MG63 (cell line): ENCODE measurements around the gene FGF12. TPM values are rescaled to one million over a fixed set of nuclear protein-coding genes. Genes with fewer than 3 reads are reported as not detected.
A peak's percentile ranks its signal among the peaks of the same experiment; 100 is the strongest.
"Not testable (repeated sequence)": the region's sequence is repeated elsewhere in the genome, so short reads cannot be mapped to it uniquely, and the experiment has no call there.

ENCODE experiments used
- DNase-seq: peaks from one replicate; pipeline ENCODE4 v3.0.0-alpha.2; 2020
- H3K27me3 ChIP-seq: fragments of 250-450 bp; sonication (Bioruptor Pico); 2 replicates; pipeline ENCODE4 v1.5.1; 2020; ENCODE audit warnings: mild to moderate bottlenecking, moderate library complexity
- H3K36me3 ChIP-seq: fragments of 250-450 bp; sonication (Bioruptor Pico); 2 replicates; pipeline ENCODE4 v1.5.1; 2020; ENCODE audit warnings: mild to moderate bottlenecking, moderate library complexity
- H3K4me3 ChIP-seq: fragments of 250-450 bp; sonication (Bioruptor Pico); 2 replicates; pipeline ENCODE4 v1.5.1; 2020; ENCODE audit warnings: mild to moderate bottlenecking, moderate library complexity
- H3K9me3 ChIP-seq: fragments of 250-450 bp; sonication (Bioruptor Pico); 2 replicates; pipeline ENCODE4 v1.5.1; 2020; ENCODE audit warnings: mild to moderate bottlenecking, moderate library complexity
- total RNA-seq: library from RNA; depleted of rRNA; stranded (reverse); fragments of >200 nt; shearing (Covaris generic); gene quantifications from 2 replicates; pipeline ENCODE4 v1.2.3, GENCODE V29; 2014; ENCODE audit warnings: low replicate concordance

Gene FGF12
- total RNA-seq, 1 experiment from 2014 or later, result 0.03 TPM

DNA sequence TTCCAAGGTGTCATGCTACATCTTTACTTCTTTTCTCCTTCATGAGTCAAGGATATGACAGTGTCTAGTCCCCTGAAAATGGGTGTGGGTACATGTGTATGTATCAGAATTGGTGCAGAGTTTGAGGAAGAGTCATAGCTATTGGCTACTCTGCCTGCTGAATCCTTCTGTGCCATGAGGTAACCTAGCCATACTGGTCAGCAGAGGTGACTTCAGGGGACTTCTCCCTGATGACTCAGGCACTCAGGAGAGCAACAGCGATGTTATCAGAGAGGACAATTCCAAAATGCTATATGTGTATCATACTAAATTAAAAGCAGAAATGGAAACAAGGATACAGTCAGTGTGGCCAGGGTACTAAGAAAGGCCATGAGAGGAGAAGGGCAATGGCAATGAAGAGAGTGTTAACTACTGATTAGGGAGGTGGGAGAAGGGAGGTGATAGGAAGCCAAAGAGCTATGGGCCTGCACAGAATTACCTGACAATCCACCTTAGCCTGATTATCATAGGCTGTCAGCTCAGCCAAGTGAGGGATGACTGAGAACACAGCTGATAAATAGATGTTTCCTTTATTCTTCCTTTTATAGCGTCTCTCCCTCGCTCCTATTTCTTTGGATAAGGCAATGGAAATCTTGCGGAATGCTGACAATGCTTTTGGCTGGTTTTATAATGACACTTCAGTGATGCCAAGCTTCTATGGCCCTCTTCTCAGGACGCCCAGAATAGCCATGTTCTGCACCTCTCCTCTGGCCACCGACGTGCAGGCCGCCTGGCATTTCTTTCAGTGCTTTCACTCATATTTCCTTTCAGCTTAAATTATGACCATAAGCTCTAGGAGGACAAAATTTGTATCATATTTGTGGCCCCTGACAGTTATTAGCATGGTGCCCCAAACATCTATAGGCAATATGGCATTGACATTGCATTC, 90.6 kb downstream of the FGF12 start:
- Histone ChIP-seq H3K27me3 (peaks cover 14% of the 10 kb centered on the region), H3K36me3 (no peaks in the 10 kb centered on the region), H3K4me3 (no peak overlapping the region), H3K9me3 (no peaks in the 10 kb centered on the region)
- DNase-seq, result no peak

DNA sequence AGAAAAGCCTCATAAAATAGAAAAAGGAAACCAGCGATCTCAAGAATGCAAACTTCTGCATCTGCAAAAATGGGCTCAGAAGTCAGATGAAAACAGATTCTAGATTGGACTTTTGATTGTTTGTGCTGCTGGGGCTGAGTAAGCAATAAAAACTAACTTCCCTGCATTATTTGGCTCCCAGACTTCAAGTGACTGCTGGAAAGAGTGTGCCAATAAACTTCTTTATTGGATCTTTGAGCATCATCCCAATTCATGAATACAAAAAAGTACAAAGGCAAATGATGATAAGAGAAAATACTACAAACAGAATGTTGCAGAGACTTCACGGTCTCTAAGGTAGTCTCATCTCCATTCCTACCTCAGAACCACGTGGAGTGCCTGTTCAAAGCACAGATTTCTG, 97.9 kb downstream of the FGF12 start:
- Histone ChIP-seq H3K36me3 (no peaks in the 10 kb centered on the region), H3K27me3 (peaks cover 6% of the 10 kb centered on the region; the same call in 1 of the 2 replicates), H3K9me3 (no peaks in the 10 kb centered on the region), H3K4me3 (no peak overlapping the region)
- DNase-seq, result no peak

DNA sequence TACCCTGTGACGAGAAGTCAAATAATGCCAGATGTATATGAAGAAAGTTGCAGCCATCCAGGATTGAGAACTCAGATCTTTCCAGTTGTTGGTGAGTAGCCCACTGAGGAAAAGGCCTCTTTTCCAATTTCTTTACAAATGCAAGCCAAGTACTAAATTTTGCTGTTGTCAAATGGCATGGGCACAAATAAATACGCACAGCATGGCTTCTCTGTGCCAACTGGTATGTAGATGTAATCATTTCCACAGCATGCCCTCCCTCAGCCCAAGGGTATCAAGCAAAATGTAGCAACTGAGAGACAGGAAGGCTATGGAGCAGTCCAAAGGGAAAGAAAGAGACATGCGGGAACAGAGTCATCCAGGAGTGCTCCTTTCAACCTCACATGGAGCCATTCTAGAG, 105.4 kb downstream of the FGF12 start:
- DNase-seq, result no peak
- no peak overlapping the region for H3K4me3 ChIP-seq

DNA sequence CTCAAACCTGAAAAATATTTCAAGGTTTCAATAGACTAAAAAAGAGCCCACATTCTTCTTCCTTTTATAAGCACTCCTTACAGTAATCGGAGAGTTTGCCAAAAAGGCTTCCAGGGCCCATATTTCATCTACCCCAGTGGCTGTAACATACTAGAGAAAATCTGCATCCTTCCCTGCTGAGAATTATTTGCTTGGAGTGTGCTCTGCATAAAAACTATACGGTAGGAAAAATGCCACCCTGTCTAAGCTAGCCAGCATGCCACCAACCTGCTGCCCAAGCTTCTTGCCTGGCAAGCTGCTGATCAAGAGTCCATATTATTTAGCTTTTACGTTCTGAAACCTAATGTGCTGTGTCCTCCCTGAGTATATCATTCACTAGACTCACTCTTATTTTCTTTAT, 107.1 kb downstream of the FGF12 start:
- no peak for DNase-seq
- Histone ChIP-seq H3K36me3 (no peaks in the 10 kb centered on the region), H3K27me3 (peaks cover 9% of the 10 kb centered on the region), H3K4me3 (no peak overlapping the region), H3K9me3 (no peaks in the 10 kb centered on the region)

More for the DNA sequence above, 105.4 kb downstream of the FGF12 start:
- Histone ChIP-seq H3K36me3 (no peaks in the 10 kb centered on the region), H3K9me3 (no peaks in the 10 kb centered on the region), H3K27me3 (peaks cover 2% of the 10 kb centered on the region; the same call in 1 of the 2 replicates)

DNA sequence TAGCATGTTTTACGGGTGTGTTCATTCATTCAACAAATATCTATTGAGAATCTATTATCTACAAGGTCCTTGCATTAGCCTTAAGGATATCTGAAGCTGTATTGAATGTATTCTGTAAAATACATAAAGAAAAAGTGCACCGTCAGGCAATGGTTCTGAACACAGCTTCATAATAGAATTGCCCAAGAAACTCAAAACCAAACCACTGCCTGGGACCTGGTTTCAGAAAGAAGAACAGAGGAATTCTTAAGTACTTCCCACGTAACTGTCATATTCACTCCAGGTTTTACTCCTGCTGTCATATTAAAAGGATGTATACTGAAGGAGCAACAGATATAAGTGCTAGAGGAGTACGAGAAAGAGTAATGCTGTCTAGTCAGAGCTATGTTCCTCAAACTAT, 115.9 kb downstream of the FGF12 start:
- Histone ChIP-seq H3K4me3 (no peak overlapping the region), H3K27me3 (peaks cover 30% of the 10 kb centered on the region), H3K36me3 (no peaks in the 10 kb centered on the region), H3K9me3 (no peaks in the 10 kb centered on the region)
- no peak for DNase-seq

DNA sequence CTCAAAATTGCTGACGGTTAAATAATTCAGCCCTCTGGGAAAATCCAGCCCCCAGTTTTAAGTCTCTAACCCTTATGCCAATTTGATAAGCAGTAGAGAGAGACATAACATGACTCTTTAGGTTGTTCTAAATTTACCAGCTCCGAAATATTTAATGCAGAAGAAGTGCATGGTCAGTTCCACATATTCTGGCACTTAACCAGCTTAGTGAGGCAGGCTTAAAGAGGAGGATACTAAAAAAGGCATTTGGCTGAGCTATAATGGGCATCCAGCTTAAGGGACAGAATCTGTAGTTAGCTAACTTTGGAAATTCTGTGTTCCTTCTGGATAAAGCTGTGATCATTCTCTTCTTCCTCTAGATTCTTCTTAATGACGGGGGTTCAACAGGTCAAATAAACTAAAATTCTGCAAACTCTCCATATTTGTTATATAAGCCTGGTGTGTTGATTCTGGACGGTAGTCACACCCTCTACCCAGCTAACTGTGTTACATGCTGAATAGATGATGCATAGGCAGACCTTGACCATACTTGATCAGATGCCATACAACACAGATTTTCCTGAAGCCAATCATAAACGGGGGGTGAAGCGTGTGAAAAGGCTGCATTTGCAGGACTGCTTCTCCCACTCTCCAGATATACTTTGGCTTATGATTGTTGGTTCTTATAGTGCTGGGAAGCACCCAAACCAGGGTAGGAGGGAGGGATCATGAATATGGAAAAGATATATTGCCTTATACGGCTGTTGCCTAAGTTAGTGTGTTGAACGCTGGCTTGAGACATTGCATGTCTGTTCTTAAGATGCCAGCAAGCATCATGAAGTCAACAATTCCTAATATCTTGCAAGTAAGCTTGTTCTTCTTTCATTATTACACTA, 118.4 kb downstream of the FGF12 start:
- Histone ChIP-seq H3K9me3 (no peaks in the 10 kb centered on the region), H3K27me3 (peaks cover 18% of the 10 kb centered on the region), H3K36me3 (no peaks in the 10 kb centered on the region), H3K4me3 (no peak overlapping the region)
- DNase-seq, result no peak

DNA sequence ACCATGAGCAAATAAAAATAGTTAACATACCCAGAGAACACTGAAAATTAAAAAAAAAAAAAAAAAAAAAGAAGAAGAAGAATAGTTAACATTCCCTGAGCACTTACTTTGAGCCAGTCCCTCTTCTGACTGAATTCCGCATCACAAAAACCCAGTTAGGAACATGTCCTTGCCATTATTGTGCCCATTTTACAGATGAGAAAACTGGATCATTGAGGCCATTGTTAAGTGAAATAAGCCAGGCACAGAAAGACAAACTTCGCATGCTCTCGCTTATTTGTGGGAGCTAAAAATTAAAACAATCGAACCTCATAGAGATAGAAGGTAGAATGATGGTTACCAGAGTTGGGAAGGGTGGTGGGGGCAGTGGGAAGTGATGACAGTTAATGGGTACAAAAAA, 119.5 kb downstream of the FGF12 start:
- no peaks in the 10 kb centered on the region for H3K9me3 ChIP-seq
- H3K27me3 ChIP-seq, result peaks cover 10% of the 10 kb centered on the region
- no peak for DNase-seq
- H3K4me3 ChIP-seq, result no peak overlapping the region
- no peaks in the 10 kb centered on the region for H3K36me3 ChIP-seq

DNA sequence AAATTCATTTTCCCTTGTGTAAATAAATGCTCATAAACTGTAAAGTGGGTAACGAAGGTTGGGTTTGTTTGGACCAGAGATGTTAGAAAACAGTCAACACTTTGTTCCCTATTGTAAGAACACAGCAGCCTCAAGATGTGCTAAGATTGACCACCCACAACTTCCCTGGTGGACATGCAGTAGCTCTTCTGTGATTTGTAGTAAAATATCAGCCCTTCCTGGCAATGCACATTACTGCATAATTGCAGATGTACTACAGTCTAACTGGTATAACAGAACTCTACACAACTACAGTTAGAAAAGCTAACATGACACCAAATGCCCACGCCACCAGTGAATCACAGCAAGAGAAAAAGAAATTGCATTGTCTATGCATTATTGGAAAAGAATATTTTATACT, 129.4 kb downstream of the FGF12 start:
- no peak for DNase-seq

DNA sequence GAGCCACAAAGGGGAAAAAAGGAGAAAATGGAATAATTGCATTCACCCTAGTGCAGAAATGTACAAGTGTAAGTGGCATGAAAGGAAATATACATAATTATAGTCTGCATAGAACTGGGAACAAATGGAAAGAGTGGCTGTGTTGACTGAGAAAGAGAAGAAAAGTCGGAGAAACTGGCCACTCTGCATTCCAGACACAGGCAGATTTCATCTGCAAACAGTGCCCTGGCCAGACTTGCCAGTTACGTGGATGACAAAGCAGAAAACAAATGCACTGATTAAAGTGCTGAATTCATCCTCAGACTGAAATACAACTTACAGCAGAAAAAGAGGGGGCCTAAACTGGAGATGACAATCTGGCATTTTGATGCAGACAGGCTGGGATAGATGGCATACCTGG, 129.8 kb downstream of the FGF12 start:
- H3K36me3 ChIP-seq, result no peaks in the 10 kb centered on the region
- no peak for DNase-seq
- no peak overlapping the region for H3K4me3 ChIP-seq
- no peaks in the 10 kb centered on the region for H3K27me3 ChIP-seq
- no peaks in the 10 kb centered on the region for H3K9me3 ChIP-seq

More for the DNA sequence above, 129.4 kb downstream of the FGF12 start:
- no peaks in the 10 kb centered on the region for H3K36me3 ChIP-seq
- H3K27me3 ChIP-seq, result no peaks in the 10 kb centered on the region
- H3K4me3 ChIP-seq, result no peak overlapping the region
- no peaks in the 10 kb centered on the region for H3K9me3 ChIP-seq

DNA sequence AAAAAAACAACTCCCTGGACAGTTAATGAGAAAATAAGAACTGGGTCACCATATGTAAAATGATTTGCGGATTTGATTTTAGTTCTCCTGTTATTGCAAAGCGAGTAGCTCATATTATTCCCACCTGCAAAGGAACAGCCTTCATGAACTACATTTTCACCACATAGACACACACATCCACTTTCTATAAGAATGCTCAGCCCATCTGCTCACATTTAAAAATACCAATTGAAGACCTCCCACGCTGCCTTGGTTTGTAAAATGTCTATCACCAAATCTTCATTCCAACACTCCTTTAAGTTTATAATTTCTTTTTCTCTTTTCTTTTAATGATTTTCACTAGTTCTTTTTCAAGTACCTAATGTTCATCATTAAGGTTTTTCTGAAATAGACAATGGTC, 148.6 kb downstream of the FGF12 start:
- H3K27me3 ChIP-seq, result peaks cover 5% of the 10 kb centered on the region
- no peaks in the 10 kb centered on the region for H3K9me3 ChIP-seq
- no peak overlapping the region for H3K4me3 ChIP-seq
- DNase-seq, result no peak
- no peaks in the 10 kb centered on the region for H3K36me3 ChIP-seq

DNA sequence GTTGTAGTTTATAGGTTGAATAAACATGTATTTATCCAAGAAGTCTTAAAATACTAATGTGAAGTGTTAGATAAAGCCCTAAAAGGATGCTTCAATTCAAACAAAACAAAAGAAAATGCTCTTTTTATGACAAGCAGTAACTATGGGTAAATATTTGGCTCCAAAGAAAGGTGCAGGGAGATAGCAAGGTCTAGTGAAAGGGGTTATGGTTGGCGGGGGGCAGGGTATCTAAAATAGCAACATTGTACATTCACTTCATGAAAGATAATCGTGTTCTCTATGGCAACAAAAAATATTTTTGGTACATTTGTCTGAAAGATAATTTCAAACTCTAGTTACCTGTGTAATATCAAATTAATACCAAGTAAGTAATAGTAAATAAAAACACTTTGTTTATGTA, 149.5 kb downstream of the FGF12 start:
- Histone ChIP-seq H3K9me3 (no peaks in the 10 kb centered on the region), H3K27me3 (peaks cover 5% of the 10 kb centered on the region), H3K36me3 (no peaks in the 10 kb centered on the region), H3K4me3 (no peak overlapping the region)
- DNase-seq, result no peak

DNA sequence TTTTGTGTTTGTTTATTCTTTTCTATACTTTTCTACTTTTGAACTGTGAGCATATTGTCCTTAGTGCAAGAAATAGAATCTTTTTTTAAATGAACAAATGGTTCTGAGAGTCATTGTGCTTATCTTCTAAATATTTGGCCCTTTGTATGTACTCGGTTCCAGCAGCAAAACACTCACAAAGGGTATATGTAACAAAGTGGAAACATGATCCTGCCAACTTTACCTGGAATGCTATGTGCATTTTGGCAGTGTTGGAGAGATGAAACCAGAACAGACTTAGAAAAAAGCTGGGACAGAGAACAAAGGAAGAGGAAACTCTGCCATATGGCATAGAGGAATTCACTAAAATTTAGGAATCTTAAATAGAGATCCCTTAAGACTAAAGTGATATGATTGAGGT, 150.1 kb downstream of the FGF12 start:
- H3K27me3 ChIP-seq, result peaks cover 7% of the 10 kb centered on the region
- no peak overlapping the region for H3K4me3 ChIP-seq
- no peak for DNase-seq
- H3K36me3 ChIP-seq, result no peaks in the 10 kb centered on the region
- H3K9me3 ChIP-seq, result no peaks in the 10 kb centered on the region

DNA sequence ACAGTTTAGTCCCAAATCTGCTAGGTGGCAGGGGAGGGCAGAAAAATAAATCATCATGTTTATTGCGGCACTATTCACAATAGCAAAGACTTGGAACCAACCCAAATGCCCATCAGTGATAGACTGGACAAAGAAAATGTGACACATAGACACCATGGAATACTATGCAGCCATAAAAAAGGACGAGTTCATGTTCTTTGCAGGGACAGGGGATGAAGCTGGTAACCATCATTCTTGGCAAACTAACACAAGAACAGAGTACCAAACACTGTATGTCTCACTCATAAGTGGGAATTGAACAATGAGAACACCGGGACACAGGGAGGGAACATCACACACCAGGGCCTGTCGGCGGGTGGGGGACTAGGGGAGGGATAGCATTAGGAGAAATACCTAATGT, 150.6 kb downstream of the FGF12 start:
- not testable (repeated sequence) for H3K4me3 ChIP-seq, H3K9me3 ChIP-seq, DNase-seq, H3K36me3 ChIP-seq, H3K27me3 ChIP-seq

DNA sequence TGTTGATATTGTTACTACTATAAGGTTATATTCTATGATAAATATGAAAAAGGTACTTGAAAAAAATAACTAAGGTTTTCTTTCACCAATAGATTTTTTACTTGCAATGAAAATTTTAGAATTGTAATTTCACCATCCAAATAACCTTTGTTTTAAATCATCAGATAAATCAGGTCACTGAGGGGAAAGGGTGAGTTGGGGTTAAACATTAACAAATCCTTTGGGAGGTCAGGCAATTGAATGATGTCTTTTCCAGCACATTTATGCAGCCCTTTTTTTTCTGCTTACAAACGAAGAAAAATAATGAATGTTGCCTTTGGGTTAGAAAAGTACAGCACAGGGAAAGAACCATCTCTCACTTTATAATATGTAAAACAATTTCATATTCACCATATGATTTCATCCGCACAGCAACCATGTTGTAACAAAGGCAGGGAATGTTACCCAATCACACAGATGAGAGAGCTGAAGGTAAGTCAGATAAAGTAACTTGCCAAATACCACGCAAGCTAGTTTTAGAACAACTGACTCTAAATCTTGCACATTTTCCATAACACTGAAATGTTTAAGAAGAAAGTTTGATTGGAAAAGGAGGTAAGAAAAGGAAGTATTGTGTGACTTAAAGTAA, 151.3 kb downstream of the FGF12 start:
- H3K27me3 ChIP-seq, result peaks cover 10% of the 10 kb centered on the region

DNA sequence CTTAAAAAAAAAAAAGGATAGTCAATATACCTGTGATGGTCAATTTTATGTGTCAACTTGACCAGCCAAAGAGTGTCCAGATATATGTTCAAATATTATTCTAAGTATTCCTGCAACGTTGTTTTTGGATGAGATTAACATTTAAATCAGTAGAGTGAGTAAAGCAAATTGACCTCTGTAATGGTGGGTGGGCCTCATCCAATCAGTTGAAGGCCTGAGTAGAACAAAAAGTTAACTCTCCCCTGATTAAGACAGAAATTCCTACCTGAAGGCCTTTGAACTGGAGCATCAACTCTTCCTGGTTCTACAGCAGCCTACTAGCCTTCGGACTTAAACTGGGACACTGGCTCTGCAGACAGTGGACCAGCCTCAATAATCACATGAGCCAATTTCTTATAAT, 154.1 kb downstream of the FGF12 start:
- peaks cover 7% of the 10 kb centered on the region; the same call in 1 of the 2 replicates for H3K27me3 ChIP-seq
- no peak for DNase-seq
- H3K36me3 ChIP-seq, result no peaks in the 10 kb centered on the region
- no peak overlapping the region for H3K4me3 ChIP-seq
- H3K9me3 ChIP-seq, result no peaks in the 10 kb centered on the region

More for the DNA sequence above, 151.3 kb downstream of the FGF12 start:
- DNase-seq, result no peak
- H3K4me3 ChIP-seq, result no peak overlapping the region
- H3K36me3 ChIP-seq, result no peaks in the 10 kb centered on the region
- H3K9me3 ChIP-seq, result no peaks in the 10 kb centered on the region

DNA sequence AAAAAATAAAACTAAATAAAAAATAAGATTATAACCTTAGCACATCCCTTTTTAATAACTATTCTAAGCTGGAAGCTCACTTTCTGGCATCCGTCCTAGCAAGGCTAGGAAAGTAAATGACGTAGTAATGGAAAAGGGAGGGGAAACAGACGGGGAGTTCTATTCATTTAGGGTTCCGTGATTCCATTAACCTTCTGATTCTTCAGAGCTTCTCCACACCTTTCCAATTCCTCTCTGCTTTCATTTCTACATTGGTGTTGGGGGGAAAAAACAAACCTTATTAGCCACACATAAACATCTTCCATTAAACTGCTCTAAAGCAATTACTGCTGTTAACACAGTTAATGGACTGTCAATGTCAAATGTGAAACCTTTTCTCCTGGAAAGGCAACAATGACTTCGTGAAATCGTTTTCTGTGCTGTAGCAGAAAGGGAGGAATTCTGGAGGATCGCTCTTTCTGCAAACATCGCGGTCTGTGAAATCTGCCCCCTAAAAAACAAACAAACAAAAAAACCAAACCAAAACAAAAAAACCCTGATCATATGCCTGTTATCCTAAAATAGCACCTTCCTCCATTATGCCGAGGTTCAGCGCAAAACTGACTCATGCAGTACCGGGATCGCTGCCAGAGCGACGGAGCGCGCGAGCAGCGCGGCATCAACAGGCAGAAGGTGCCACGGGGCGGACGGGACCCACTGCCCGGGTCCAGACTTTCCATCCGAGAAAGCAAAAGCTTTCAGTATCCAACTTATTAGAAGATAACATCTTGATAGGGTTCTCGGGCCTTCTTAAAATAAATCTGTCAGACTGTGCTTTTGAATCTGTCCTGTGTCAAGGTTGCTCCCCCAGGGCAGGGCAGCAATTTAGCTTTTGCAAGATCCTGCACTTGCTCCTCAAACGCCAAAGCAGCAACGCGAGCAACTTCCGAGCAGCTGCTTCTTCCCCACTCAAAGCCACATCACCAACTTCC, 156.2 kb downstream of the FGF12 start:
- Histone ChIP-seq H3K36me3 (no peaks in the 10 kb centered on the region), H3K4me3 (peak overlapping the region; percentile 37), H3K27me3 (peaks cover 7% of the 10 kb centered on the region; the same call in 1 of the 2 replicates), H3K9me3 (no peaks in the 10 kb centered on the region)
- peak; percentile 75 for DNase-seq
